ENCODE data around the gene GCGR. TPM values are rescaled to one million over a fixed set of nuclear protein-coding genes. Genes with fewer than 3 reads are reported as not detected.

The GCGR gene
- total RNA-seq, 1 experiment from 2014 or later, result 1.4 TPM

GRCh38 chr17:81815646-81815986, 11.7 kb downstream of the GCGR start:
- Mint-ChIP-seq H3K27ac (no peak overlapping the region), H3K36me3 (no peaks in the 10 kb centered on the region), H3K4me1 (no peaks in the 10 kb centered on the region)

More at GRCh38 chr17:81815646-81815986, 11.7 kb downstream of the GCGR start:
- TF ChIP-seq TEAD4 (CRISPR knock-in tag; IDR thresholded peaks at IDR 0.05), result no peak
- TF ChIP-seq ZNF671 (CRISPR knock-in tag; IDR thresholded peaks at IDR 0.05), result no peak
- no peak for TF ChIP-seq ZNF219 (CRISPR knock-in tag; IDR thresholded peaks at IDR 0.05; ENCODE audit: borderline replicate concordance)
- no peak for TF ChIP-seq NFE2L1 (CRISPR knock-in tag; IDR thresholded peaks at IDR 0.05)
- no peak for TF ChIP-seq MAX (CRISPR knock-in tag; IDR thresholded peaks at IDR 0.05)
- no peak for TF ChIP-seq ATF2 (CRISPR knock-in tag; IDR thresholded peaks at IDR 0.05; ENCODE audit: borderline replicate concordance, low read depth)
- TF ChIP-seq NR3C1 (CRISPR knock-in tag; conservative IDR thresholded peaks at IDR 0.05; ENCODE audit: low read depth), result no peak
- TF ChIP-seq SMAD3 (CRISPR knock-in tag; IDR thresholded peaks at IDR 0.05; ENCODE audit: borderline replicate concordance), result no peak
- TF ChIP-seq ZMAT4 (CRISPR knock-in tag; IDR thresholded peaks at IDR 0.05), result no peak
- no peak for TF ChIP-seq ERG (CRISPR knock-in tag; IDR thresholded peaks at IDR 0.05)
- TF ChIP-seq JAZF1 (CRISPR knock-in tag; IDR thresholded peaks at IDR 0.05), result no peak
- TF ChIP-seq GABPB1 (CRISPR knock-in tag; IDR thresholded peaks at IDR 0.05), result no peak
- TF ChIP-seq MLX (CRISPR knock-in tag; IDR thresholded peaks at IDR 0.05), result no peak
- no peak for TF ChIP-seq KAT7 (CRISPR knock-in tag; IDR thresholded peaks at IDR 0.05; ENCODE audit: borderline replicate concordance)
- TF ChIP-seq, protein P1, sequence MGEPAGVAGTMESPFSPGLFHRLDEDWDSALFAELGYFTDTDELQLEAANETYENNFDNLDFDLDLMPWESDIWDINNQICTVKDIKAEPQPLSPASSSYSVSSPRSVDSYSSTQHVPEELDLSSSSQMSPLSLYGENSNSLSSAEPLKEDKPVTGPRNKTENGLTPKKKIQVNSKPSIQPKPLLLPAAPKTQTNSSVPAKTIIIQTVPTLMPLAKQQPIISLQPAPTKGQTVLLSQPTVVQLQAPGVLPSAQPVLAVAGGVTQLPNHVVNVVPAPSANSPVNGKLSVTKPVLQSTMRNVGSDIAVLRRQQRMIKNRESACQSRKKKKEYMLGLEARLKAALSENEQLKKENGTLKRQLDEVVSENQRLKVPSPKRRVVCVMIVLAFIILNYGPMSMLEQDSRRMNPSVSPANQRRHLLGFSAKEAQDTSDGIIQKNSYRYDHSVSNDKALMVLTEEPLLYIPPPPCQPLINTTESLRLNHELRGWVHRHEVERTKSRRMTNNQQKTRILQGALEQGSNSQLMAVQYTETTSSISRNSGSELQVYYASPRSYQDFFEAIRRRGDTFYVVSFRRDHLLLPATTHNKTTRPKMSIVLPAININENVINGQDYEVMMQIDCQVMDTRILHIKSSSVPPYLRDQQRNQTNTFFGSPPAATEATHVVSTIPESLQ (CRISPR knock-in tag; IDR thresholded peaks at IDR 0.05), result no peak
- TF ChIP-seq IRF1 (CRISPR knock-in tag; IDR thresholded peaks at IDR 0.05), result no peak
- TF ChIP-seq, protein P2, sequence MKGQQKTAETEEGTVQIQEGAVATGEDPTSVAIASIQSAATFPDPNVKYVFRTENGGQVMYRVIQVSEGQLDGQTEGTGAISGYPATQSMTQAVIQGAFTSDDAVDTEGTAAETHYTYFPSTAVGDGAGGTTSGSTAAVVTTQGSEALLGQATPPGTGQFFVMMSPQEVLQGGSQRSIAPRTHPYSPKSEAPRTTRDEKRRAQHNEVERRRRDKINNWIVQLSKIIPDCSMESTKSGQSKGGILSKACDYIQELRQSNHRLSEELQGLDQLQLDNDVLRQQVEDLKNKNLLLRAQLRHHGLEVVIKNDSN (CRISPR knock-in tag; IDR thresholded peaks at IDR 0.05), result no peak
- no peak for TF ChIP-seq CREB1 (CRISPR knock-in tag; IDR thresholded peaks at IDR 0.05)
- TF ChIP-seq GRHL2 (CRISPR knock-in tag; IDR thresholded peaks at IDR 0.05; ENCODE audit: insufficient replicate concordance, severe bottlenecking), result no peak
- no peak for TF ChIP-seq EMX1 (CRISPR knock-in tag; IDR thresholded peaks at IDR 0.05)
- ChIA-PET POLR2A (no interaction called here), CTCF (interaction anchor here (0.7 to 1.5 kb wide), 2 partner anchors 10 to 811 kb away, joined by 3 to 6 read pairs; no protein-coding TSS in a partner anchor)
- DNase-seq (ENCODE audit: low spot score), result no peak
- no peak for ATAC-seq
- H3K9me3 Mint-ChIP-seq, result no peaks in the 10 kb centered on the region
- H3K27me3 Mint-ChIP-seq (ENCODE audit: low read depth), result no peaks in the 10 kb centered on the region
- no peak overlapping the region for H3K4me3 Mint-ChIP-seq

Data from WTC11 (cell line).